ENCODE data around the gene TSGA10IP. TPM values are rescaled to one million over a fixed set of nuclear protein-coding genes. Genes with fewer than 3 reads are reported as not detected.

The TSGA10IP gene
- total and polyA plus RNA-seq, 10 donors: 0.06 to 0.24 (median 0.19) TPM; not detected in 6

DNA sequence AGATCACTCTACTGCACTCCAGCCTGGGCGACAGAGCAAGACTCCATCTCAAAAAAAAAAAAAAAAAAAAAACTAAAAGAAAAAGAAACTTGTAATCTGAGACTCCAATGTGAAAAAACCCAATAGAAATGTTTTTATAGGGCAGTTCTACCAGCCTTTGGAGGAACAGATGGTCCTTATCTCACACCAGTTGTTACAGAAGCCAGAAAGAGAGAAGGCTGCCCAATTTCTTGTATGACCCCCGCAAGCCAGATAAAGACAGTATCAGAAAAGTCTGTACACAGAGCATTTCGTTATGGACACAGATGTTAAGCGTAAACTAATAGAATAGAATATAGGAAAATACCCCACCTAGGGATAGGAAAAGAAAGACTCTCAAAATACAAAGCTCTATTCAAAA is 11.3 kb upstream of the TSGA10IP start:
- Histone ChIP-seq H3K27ac (no peak overlapping the region), H3K27me3 (replicated peaks in 1 of 7) (peaks cover 0 to 9% (median 0%) of the 10 kb centered on the region in 7 donors), H3K4me1 (peaks cover 0 to 3% (median under 1%) of the 10 kb centered on the region in 6 donors), H3K4me3 (no peak overlapping the region), H3K36me3 (no peaks in the 10 kb centered on the region), H3K9me3 (no peaks in the 10 kb centered on the region)
- no peak for DNase-seq
- TF ChIP-seq POLR2A (IDR thresholded peaks at IDR 0.05) (no peak), POLR2AphosphoS5 (IDR thresholded peaks at IDR 0.05) (no peak)
- TF ChIP-seq, protein P1, sequence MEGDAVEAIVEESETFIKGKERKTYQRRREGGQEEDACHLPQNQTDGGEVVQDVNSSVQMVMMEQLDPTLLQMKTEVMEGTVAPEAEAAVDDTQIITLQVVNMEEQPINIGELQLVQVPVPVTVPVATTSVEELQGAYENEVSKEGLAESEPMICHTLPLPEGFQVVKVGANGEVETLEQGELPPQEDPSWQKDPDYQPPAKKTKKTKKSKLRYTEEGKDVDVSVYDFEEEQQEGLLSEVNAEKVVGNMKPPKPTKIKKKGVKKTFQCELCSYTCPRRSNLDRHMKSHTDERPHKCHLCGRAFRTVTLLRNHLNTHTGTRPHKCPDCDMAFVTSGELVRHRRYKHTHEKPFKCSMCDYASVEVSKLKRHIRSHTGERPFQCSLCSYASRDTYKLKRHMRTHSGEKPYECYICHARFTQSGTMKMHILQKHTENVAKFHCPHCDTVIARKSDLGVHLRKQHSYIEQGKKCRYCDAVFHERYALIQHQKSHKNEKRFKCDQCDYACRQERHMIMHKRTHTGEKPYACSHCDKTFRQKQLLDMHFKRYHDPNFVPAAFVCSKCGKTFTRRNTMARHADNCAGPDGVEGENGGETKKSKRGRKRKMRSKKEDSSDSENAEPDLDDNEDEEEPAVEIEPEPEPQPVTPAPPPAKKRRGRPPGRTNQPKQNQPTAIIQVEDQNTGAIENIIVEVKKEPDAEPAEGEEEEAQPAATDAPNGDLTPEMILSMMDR (IDR thresholded peaks at IDR 0.05 in 8 of 11, conservative IDR thresholded peaks at IDR 0.05 in 3 of 11): no peak
- intact Hi-C loops (cut with DNase I; ENCODE audit: low total_unique reads): no loop called here
- 80 to 88% (median 84%) methylated on average over 4 of the region's 4 CpGs for WGBS, 5 donors

DNA sequence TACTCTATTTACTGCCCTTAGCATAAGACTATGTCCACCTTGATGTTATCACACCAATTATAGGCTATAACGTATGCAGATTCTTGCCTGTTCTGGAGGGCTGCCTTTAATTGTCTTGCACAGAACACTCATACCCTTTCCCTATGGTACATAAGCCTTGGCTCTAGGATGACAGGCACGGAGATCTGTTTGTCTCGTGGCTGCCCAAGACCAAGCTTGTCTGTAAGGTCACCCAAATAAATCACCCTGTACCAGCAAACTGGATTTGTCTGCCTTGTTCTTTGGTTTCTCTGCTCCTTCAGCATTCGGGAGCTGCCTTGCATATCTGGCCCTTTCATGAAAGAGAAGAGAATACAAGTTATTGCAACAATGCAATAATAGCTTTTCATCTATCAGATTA is 7.5 kb upstream of the TSGA10IP start:
- no peaks in the 10 kb centered on the region for H3K36me3 ChIP-seq
- DNase-seq: no peak
- peaks cover 0 to 9% (median 0%) of the 10 kb centered on the region in 7 donors for H3K27me3 ChIP-seq (replicated peaks in 1 of 7)
- intact Hi-C loops (cut with DNase I; ENCODE audit: low total_unique reads): no loop called here
- no peaks in the 10 kb centered on the region for H3K9me3 ChIP-seq
- H3K4me1 ChIP-seq: peaks cover 0 to 17% (median 7%) of the 10 kb centered on the region in 6 donors
- no peak for TF ChIP-seq POLR2A (IDR thresholded peaks at IDR 0.05)
- TF ChIP-seq, protein P1 (IDR thresholded peaks at IDR 0.05 in 8 of 11, conservative IDR thresholded peaks at IDR 0.05 in 3 of 11): no peak
- TF ChIP-seq POLR2AphosphoS5 (IDR thresholded peaks at IDR 0.05): no peak
- no peak overlapping the region for H3K4me3 ChIP-seq
- 59 to 83% (median 62%) methylated on average over 4 of the region's 4 CpGs for WGBS, 5 donors
- no peak overlapping the region for H3K27ac ChIP-seq

DNA sequence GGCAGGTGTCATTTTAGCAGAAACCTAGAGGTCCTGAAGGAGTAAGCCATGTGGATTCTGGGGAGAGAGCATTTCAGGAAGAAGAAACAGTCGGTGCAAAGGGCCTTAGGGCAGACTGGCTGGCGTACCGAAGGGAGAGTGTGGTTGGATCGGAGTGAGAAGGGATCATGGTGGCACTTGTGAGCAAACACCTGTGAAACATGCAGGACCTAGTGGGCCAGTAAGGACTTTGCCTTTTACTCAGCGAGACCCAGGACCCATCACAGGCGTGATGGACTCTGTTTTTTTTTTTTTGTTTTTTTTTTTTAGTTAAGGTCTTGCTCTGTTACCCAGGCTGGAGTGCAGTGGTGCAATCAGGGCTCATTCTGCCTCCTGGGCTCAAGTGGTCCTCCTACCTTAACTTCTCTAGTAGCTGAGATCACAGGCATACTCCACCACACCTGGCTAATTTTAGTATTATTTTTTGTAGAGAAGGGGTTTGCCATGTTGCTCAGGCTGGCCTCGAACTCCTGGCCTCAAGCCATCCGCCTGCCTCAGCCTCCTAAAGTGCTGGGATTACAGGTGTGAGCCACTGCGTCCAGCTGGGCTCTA is 3.5 kb upstream of the TSGA10IP start:
- intact Hi-C loops (cut with DNase I; ENCODE audit: low total_unique reads): no loop called here
- peak overlapping the region in 5 of 8 donors; percentile 13 to 80 (median 69) for H3K27ac ChIP-seq
- TF ChIP-seq POLR2AphosphoS5 (IDR thresholded peaks at IDR 0.05) (no peak), POLR2A (IDR thresholded peaks at IDR 0.05) (no peak)
- TF ChIP-seq, protein P1 (IDR thresholded peaks at IDR 0.05 in 8 of 11, conservative IDR thresholded peaks at IDR 0.05 in 3 of 11): no peak
- peaks cover 0 to 9% (median 0%) of the 10 kb centered on the region in 7 donors for H3K27me3 ChIP-seq (replicated peaks in 1 of 7)
- H3K4me3 ChIP-seq: no peak overlapping the region
- peaks cover 0 to 17% (median 7%) of the 10 kb centered on the region in 6 donors for H3K4me1 ChIP-seq
- DNase-seq: no peak
- 73 to 84% (median 78%) methylated on average over 9 of the region's 9 CpGs for WGBS, 5 donors
- H3K9me3 ChIP-seq: no peaks in the 10 kb centered on the region
- no peaks in the 10 kb centered on the region for H3K36me3 ChIP-seq

DNA sequence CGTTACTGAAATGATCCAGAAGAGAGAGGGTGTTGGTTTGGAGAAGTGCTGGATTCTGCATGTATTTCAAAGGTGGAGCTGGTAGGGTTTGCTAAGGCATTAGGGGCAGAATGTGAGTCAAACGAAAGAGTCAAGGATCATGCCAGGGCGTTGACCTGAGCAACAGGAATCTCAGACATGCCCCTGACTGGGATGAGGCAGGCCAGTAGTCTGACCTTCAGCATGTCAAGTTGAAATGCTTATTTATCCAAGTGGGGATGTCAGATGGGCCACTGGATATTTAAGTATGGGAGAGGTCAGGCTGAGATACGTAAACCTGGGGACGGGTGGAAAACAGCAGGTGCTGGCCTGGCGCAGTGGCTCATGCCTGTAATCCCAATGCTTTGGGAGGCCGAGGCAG is 2.7 kb upstream of the TSGA10IP start:
- H3K4me1 ChIP-seq: peaks cover 0 to 17% (median 7%) of the 10 kb centered on the region in 6 donors
- no peaks in the 10 kb centered on the region for H3K36me3 ChIP-seq
- intact Hi-C loops (cut with DNase I; ENCODE audit: low total_unique reads): no loop called here
- TF ChIP-seq POLR2AphosphoS5 (IDR thresholded peaks at IDR 0.05) (no peak), POLR2A (IDR thresholded peaks at IDR 0.05) (no peak)
- TF ChIP-seq, protein P1 (IDR thresholded peaks at IDR 0.05 in 8 of 11, conservative IDR thresholded peaks at IDR 0.05 in 3 of 11): no peak
- DNase-seq: no peak
- no peak overlapping the region for H3K27ac ChIP-seq
- WGBS, 5 donors: 86 to 94% (median 91%) methylated on average over 7 of the region's 7 CpGs
- no peak overlapping the region for H3K4me3 ChIP-seq
- no peaks in the 10 kb centered on the region for H3K9me3 ChIP-seq
- peaks cover 0 to 4% (median 0%) of the 10 kb centered on the region in 7 donors for H3K27me3 ChIP-seq (replicated peaks in 1 of 7)
